ENCODE measurements around the gene PRR4. TPM values are rescaled to one million over a fixed set of nuclear protein-coding genes. Genes with fewer than 3 reads are reported as not detected.

Gene PRR4
- total RNA-seq, 3 donors from 2014 or later, result 0.60 to 3.4 (median 0.79) TPM

- H3K4me3 ChIP-seq, result no peak within 1 kb of the TSS
- intact Hi-C loops (cut with DNase I, micrococcal nuclease), result no loop called here
- TF ChIP-seq CTCF (IDR thresholded peaks at IDR 0.05), result no peak
- H3K4me1 ChIP-seq (ENCODE audit: low read depth), result no peaks in the 10 kb centered on the region
- no peaks in the 10 kb centered on the region for H3K36me3 ChIP-seq (ENCODE audit: low read depth)
- DNase-seq, result no peak
- no peaks in the 10 kb centered on the region for H3K9me3 ChIP-seq
- no peak for ATAC-seq
These were observed 46.7 kb downstream of the PRR4 start, which contains the start of gene TAS2R7 for GRCh38 chr12:10802587-10802986. TSS of gene TAS2R7 (minus strand) at chr12:10802627. CDS start at chr12:10802570, 57 bp downstream.

GRCh38 chr12:10801741-10802140, 47.5 kb downstream of the PRR4 start:
- H3K9me3 ChIP-seq, result no peaks in the 10 kb centered on the region
- intact Hi-C loops (cut with DNase I, micrococcal nuclease), result no loop called here
- no peak for TF ChIP-seq CTCF (IDR thresholded peaks at IDR 0.05)
- no peaks in the 10 kb centered on the region for H3K4me1 ChIP-seq (ENCODE audit: low read depth)
- no peak overlapping the region for H3K4me3 ChIP-seq
- ATAC-seq (no peak), DNase-seq (no peak)
- no peaks in the 10 kb centered on the region for H3K36me3 ChIP-seq (ENCODE audit: low read depth)

Other genes starting within 250 kb of the PRR4 start
- 10 to 100 TPM in 2 of 3 donors, 1 to 10 TPM in 1; 9.6 to 14.7 (median 13.7) TPM for gene MAGOHB, start 235.9 kb downstream of the PRR4 start, total RNA-seq
- 10 to 100 TPM; 19.9 to 37.6 (median 28.0) TPM for gene STYK1, start 175.4 kb downstream of the PRR4 start, total RNA-seq
- gene YBX3, start 126.2 kb downstream of the PRR4 start, total RNA-seq, result 100 to 1,000 TPM; 120 to 373 (median 193) TPM
- not detected for gene TAS2R7, start 46.8 kb downstream of the PRR4 start, total RNA-seq
- gene TAS2R8, start 42.2 kb downstream of the PRR4 start, total RNA-seq, result not detected
- not detected for gene TAS2R9, start 39.3 kb downstream of the PRR4 start, total RNA-seq
- under 1 TPM in 2 of 3 donors, not detected in 1; 0.39 to 0.87 TPM for gene TAS2R10, start 23.1 kb downstream of the PRR4 start, total RNA-seq
- gene PRH1, start 34.8 kb upstream of the PRR4 start, total RNA-seq, result 10 to 100 TPM; 14.2 to 24.0 (median 15.4) TPM
- gene TAS2R13, start 60.1 kb upstream of the PRR4 start, total RNA-seq, result 1 to 10 TPM; 1.1 to 3.2 (median 1.3) TPM
- gene PRH2, start 79.8 kb upstream of the PRR4 start, total RNA-seq, result under 1 TPM in 1 of 3 donors, not detected in 2; 0.73 TPM
- 1 to 10 TPM; 1.7 to 5.4 (median 2.6) TPM for gene TAS2R14, start 89.8 kb upstream of the PRR4 start, total RNA-seq
- 1 to 10 TPM in 2 of 3 donors, under 1 TPM in 1; 0.92 to 3.7 (median 1.5) TPM for gene TAS2R50, start 137.4 kb upstream of the PRR4 start, total RNA-seq
- 1 to 10 TPM; 1.6 to 3.9 (median 1.7) TPM for gene TAS2R20, start 148.8 kb upstream of the PRR4 start, total RNA-seq
- 1 to 10 TPM; 2.1 to 6.8 (median 2.3) TPM for gene TAS2R19, start 173.1 kb upstream of the PRR4 start, total RNA-seq
- gene TAS2R31, start 181.9 kb upstream of the PRR4 start, total RNA-seq, result 1 to 10 TPM; 2.6 to 8.1 (median 3.5) TPM
- 1 to 10 TPM in 1 of 3 donors, under 1 TPM in 2; 0.87 to 4.2 (median 0.98) TPM for gene TAS2R46, start 212.8 kb upstream of the PRR4 start, total RNA-seq
- gene TAS2R43, start 242.8 kb upstream of the PRR4 start, total RNA-seq, result 1 to 10 TPM in 1 of 3 donors, under 1 TPM in 1, not detected in 1; 0.51 to 1.3 TPM